ENCODE data around the gene RAB30. TPM values are rescaled to one million over a fixed set of nuclear protein-coding genes. Genes with fewer than 3 reads are reported as not detected.

RAB30 gene
- total RNA-seq, 1 donor from 2014 or later: 12.3 TPM

GRCh38 chr11:83027794-83028193, 43.9 kb downstream of the RAB30 start:
- H3K36me3 Mint-ChIP-seq: peaks cover 2% of the 10 kb centered on the region
- no peaks in the 10 kb centered on the region for H3K27me3 Mint-ChIP-seq (ENCODE audit: insufficient read depth, low read depth)
- no peak overlapping the region for H2AFZ ChIP-seq (replicated peaks)
- H3K27me3 ChIP-seq: no peaks in the 10 kb centered on the region
- peaks cover 2% of the 10 kb centered on the region for H3K9me3 Mint-ChIP-seq
- H3K9ac ChIP-seq: no peak overlapping the region
- H3K4me2 ChIP-seq: no peak overlapping the region
- H4K20me1 ChIP-seq (ENCODE audit: low read depth): no peaks in the 10 kb centered on the region
- no peak overlapping the region for H3K4me3 ChIP-seq
- no peaks in the 10 kb centered on the region for H3K36me3 ChIP-seq
- H3K4me1 Mint-ChIP-seq: peaks cover 19% of the 10 kb centered on the region
- H3K79me2 ChIP-seq (ENCODE audit: low read depth): no peaks in the 10 kb centered on the region
- H3K4me3 Mint-ChIP-seq: no peak overlapping the region
- no peak for DNase-seq (ENCODE audit: low spot score)
- no peaks in the 10 kb centered on the region for H3F3A ChIP-seq (ENCODE audit: low read depth)
- peaks cover 15% of the 10 kb centered on the region for H3K4me1 ChIP-seq
- H3K27ac Mint-ChIP-seq: no peak overlapping the region
- H3K9me3 ChIP-seq (ENCODE audit: low read depth): no peaks in the 10 kb centered on the region
- TF ChIP-seq CTCF (IDR thresholded peaks at IDR 0.05) (no peak), EZH2 (IDR thresholded peaks at IDR 0.05) (no peak), EZH2phosphoT487 (IDR thresholded peaks at IDR 0.05) (no peak)
- H3K27ac ChIP-seq: no peak overlapping the region

- peaks cover 19% of the 10 kb centered on the region for H3K4me1 Mint-ChIP-seq
Observed at GRCh38 chr11:83027289-83027688, 44.4 kb downstream of the RAB30 start.

GRCh38 chr11:83026229-83026628, 45.5 kb downstream of the RAB30 start:
- H3K27ac ChIP-seq: no peak overlapping the region
- Mint-ChIP-seq H3K4me1 (peaks cover 19% of the 10 kb centered on the region), H3K27me3 (ENCODE audit: insufficient read depth, low read depth) (no peaks in the 10 kb centered on the region)

More at GRCh38 chr11:83027289-83027688, 44.4 kb downstream of the RAB30 start:
- no peaks in the 10 kb centered on the region for H4K20me1 ChIP-seq (ENCODE audit: low read depth)
- TF ChIP-seq EZH2 (IDR thresholded peaks at IDR 0.05) (no peak), CTCF (IDR thresholded peaks at IDR 0.05) (no peak), EZH2phosphoT487 (IDR thresholded peaks at IDR 0.05) (no peak)
- no peaks in the 10 kb centered on the region for H3K79me2 ChIP-seq (ENCODE audit: low read depth)
- Mint-ChIP-seq H3K9me3 (peaks cover 2% of the 10 kb centered on the region), H3K27ac (no peak overlapping the region), H3K4me3 (no peak overlapping the region), H3K36me3 (peaks cover 2% of the 10 kb centered on the region), H3K27me3 (ENCODE audit: insufficient read depth, low read depth) (no peaks in the 10 kb centered on the region)
- H3K36me3 ChIP-seq: no peaks in the 10 kb centered on the region
- no peaks in the 10 kb centered on the region for H3F3A ChIP-seq (ENCODE audit: low read depth)
- no peak overlapping the region for H2AFZ ChIP-seq (replicated peaks)
- no peaks in the 10 kb centered on the region for H3K9me3 ChIP-seq (ENCODE audit: low read depth)
- H3K4me2 ChIP-seq: no peak overlapping the region
- peaks cover 15% of the 10 kb centered on the region for H3K4me1 ChIP-seq
- H3K27ac ChIP-seq: no peak overlapping the region
- DNase-seq (ENCODE audit: low spot score): no peak
- H3K4me3 ChIP-seq: no peak overlapping the region
- H3K27me3 ChIP-seq: no peaks in the 10 kb centered on the region
- no peak overlapping the region for H3K9ac ChIP-seq

More at GRCh38 chr11:83026229-83026628, 45.5 kb downstream of the RAB30 start:
- Histone ChIP-seq H3K4me1 (peaks cover 15% of the 10 kb centered on the region), H3K27me3 (no peaks in the 10 kb centered on the region), H4K20me1 (ENCODE audit: low read depth) (no peaks in the 10 kb centered on the region), H3K4me2 (no peak overlapping the region), H3K79me2 (ENCODE audit: low read depth) (no peaks in the 10 kb centered on the region), H3K9me3 (ENCODE audit: low read depth) (no peaks in the 10 kb centered on the region), H3K4me3 (no peak overlapping the region), H3K9ac (no peak overlapping the region), H2AFZ (replicated peaks) (no peak overlapping the region), H3F3A (ENCODE audit: low read depth) (no peaks in the 10 kb centered on the region), H3K36me3 (no peaks in the 10 kb centered on the region)
- peaks cover 2% of the 10 kb centered on the region for H3K9me3 Mint-ChIP-seq
- H3K36me3 Mint-ChIP-seq: peaks cover 2% of the 10 kb centered on the region
- no peak overlapping the region for H3K4me3 Mint-ChIP-seq
- TF ChIP-seq EZH2 (IDR thresholded peaks at IDR 0.05) (no peak), CTCF (IDR thresholded peaks at IDR 0.05) (no peak), EZH2phosphoT487 (IDR thresholded peaks at IDR 0.05) (no peak)
- no peak for DNase-seq (ENCODE audit: low spot score)
- H3K27ac Mint-ChIP-seq: no peak overlapping the region

Measured in neural progenitor cell (in vitro differentiated cells).